HG03460 (cell line): ENCODE data around the gene INF2.
"Not testable (repeated sequence)": the region's sequence is repeated elsewhere in the genome, so short reads cannot be mapped to it uniquely, and the experiment has no call there.

ENCODE experiments used
- ATAC-seq: cut with Tn5 transposase; IDR thresholded peaks from one replicate; pipeline ENCODE4 v1.9.1; 2021; ENCODE audit not compliant: unreplicated experiment

Gene INF2

GRCh38 chr14:104657101-104657524 is 32.3 kb upstream of the INF2 start:
- ATAC-seq, result no peak

GRCh38 chr14:104657563-104658324 is 31.7 kb upstream of the INF2 start:
- ATAC-seq, result peak; percentile 43

- no peak for ATAC-seq
These were observed 31.1 kb upstream of the INF2 start for GRCh38 chr14:104658325-104658712.

- no peak for ATAC-seq
These were observed 30.3 kb upstream of the INF2 start for GRCh38 chr14:104659146-104659545.

GRCh38 chr14:104659764-104660523 is 29.5 kb upstream of the INF2 start:
- ATAC-seq, result no peak

GRCh38 chr14:104660597-104660996 is 28.8 kb upstream of the INF2 start:
- ATAC-seq, result peak; percentile 41

GRCh38 chr14:104661086-104661485 is 28.3 kb upstream of the INF2 start:
- no peak for ATAC-seq

GRCh38 chr14:104661528-104662157 is 27.8 kb upstream of the INF2 start:
- ATAC-seq, result not testable (repeated sequence)

- ATAC-seq, result not testable (repeated sequence)
These were observed 26.9 kb upstream of the INF2 start for GRCh38 chr14:104662472-104662871.

- ATAC-seq, result no peak
These were observed 25.3 kb upstream of the INF2 start for GRCh38 chr14:104664107-104664506.

- ATAC-seq, result no peak
These were observed 24.8 kb upstream of the INF2 start for GRCh38 chr14:104664588-104664987.

- ATAC-seq, result no peak
These were observed 24.2 kb upstream of the INF2 start for GRCh38 chr14:104665114-104665656.

- ATAC-seq, result no peak
These were observed 23.5 kb upstream of the INF2 start for GRCh38 chr14:104665657-104666522.

GRCh38 chr14:104666523-104666895 is 22.9 kb upstream of the INF2 start:
- ATAC-seq, result not testable (repeated sequence)

- no peak for ATAC-seq
These were observed 22.4 kb upstream of the INF2 start for GRCh38 chr14:104666981-104667380.

GRCh38 chr14:104669697-104670096 is 19.7 kb upstream of the INF2 start:
- ATAC-seq, result no peak

- ATAC-seq, result not testable (repeated sequence)
These were observed 18.0 kb upstream of the INF2 start for GRCh38 chr14:104671330-104671977.

- ATAC-seq, result not testable (repeated sequence)
These were observed 17.3 kb upstream of the INF2 start for GRCh38 chr14:104672119-104672518.

GRCh38 chr14:104673481-104673880 is 15.9 kb upstream of the INF2 start:
- no peak for ATAC-seq

- no peak for ATAC-seq
These were observed 14.0 kb upstream of the INF2 start for GRCh38 chr14:104675447-104675846.
